Gastroesophageal sphincter (tissue), 3 donors: Measurements from ENCODE around the gene FLNA.

Source experiments
- EP300 ChIP-seq: sonication (generic); formaldehyde crosslinking; IDR thresholded peaks from one replicate; pipeline ENCODE4 v1.6.1; 2017; ENCODE audit warnings: antibody characterized with exemption, mild to moderate bottlenecking
- POLR2A ChIP-seq, 2 donors: fragments of 450-650 bp; IDR thresholded peaks; one replicate each; pipeline ENCODE4 v1.6.1; 2017; ENCODE audit warnings: antibody characterized with exemption in 2 of 2, mild to moderate bottlenecking in 2 of 2, moderate library complexity in 1 of 2
- POLR2AphosphoS5 ChIP-seq: sonication (generic); formaldehyde crosslinking; IDR thresholded peaks from one replicate; pipeline ENCODE4 v1.6.1; 2017; ENCODE audit warnings: antibody characterized with exemption
- TF ChIP-seq, protein P1 (sequence below), 4 experiments: fragments of 200-600 bp in 2 of 4; fragments of 450-650 bp in 2 of 4; sonication (generic) in 1 of 4; IDR thresholded peaks; one replicate each; pipeline ENCODE4 v1.5.1; 2017 to 2019; ENCODE audit warnings: antibody characterized with exemption in 4 of 4, mild to moderate bottlenecking in 2 of 4, moderate library complexity in 2 of 4

DNA sequence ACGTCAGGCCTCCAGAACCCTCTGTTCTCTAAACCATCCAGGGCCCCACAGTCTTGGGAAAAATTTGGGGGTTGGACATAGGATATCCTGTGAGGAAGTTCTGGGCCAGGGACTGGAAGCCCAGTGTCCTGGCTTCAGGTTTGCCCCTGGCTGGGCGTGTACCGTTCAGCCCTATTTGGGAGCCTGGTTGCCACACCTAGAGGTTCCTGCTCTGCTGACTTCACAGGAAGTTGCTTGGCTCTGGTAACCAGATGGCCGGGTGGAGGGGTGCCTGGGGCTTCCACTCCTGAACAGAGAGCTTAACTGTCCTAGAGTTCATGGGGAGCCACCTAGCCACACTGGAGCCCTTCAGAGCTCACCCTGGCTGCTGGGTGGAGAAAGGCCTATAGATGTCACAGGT, 38.0 kb upstream of the FLNA start:
- TF ChIP-seq POLR2AphosphoS5 (no peak), POLR2A (IDR thresholded peaks at IDR 0.05) (no peak), EP300 (no peak)
- TF ChIP-seq, protein P1, sequence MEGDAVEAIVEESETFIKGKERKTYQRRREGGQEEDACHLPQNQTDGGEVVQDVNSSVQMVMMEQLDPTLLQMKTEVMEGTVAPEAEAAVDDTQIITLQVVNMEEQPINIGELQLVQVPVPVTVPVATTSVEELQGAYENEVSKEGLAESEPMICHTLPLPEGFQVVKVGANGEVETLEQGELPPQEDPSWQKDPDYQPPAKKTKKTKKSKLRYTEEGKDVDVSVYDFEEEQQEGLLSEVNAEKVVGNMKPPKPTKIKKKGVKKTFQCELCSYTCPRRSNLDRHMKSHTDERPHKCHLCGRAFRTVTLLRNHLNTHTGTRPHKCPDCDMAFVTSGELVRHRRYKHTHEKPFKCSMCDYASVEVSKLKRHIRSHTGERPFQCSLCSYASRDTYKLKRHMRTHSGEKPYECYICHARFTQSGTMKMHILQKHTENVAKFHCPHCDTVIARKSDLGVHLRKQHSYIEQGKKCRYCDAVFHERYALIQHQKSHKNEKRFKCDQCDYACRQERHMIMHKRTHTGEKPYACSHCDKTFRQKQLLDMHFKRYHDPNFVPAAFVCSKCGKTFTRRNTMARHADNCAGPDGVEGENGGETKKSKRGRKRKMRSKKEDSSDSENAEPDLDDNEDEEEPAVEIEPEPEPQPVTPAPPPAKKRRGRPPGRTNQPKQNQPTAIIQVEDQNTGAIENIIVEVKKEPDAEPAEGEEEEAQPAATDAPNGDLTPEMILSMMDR (IDR thresholded peaks at IDR 0.05) = no peak
